ENCODE results near the gene TMBIM4. TPM values are rescaled to one million over a fixed set of nuclear protein-coding genes. Genes with fewer than 3 reads are reported as not detected.

The TMBIM4 gene
- total RNA-seq, 1 experiment from 2014 or later, result 60.3 TPM

DNA sequence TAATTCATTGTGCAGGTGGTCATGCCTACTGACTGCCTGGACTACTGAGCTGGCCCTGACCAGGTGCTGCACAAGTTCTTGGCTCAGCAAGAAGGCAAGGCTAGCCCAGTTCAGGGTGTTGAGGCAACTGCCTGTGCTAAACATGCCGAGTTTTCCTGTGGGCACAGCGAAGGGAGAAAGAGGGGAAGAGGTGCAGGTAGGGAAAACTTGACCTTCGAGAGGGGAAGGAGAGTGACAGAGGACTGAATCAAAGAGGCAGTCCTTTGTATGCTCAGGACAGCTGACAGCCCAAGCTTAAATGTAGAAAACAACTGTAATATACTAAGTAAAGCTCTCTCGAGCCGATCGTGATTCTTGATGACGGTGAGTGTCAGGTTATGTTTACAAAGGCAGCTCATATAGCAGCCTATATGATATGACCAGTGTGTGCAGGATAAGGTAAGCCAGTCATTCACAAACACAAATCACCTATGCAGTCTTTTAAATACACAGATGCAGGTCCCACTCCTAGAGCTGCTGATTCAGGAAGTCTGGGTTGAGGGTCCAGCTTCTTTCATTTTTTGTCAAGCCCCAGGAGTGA, 21.8 kb upstream of the TMBIM4 start:
- no TSS peak for BruUV-seq (replicated peaks)
- H3K27me3 Mint-ChIP-seq (ENCODE audit: insufficient read depth, unreplicated experiment), result peaks cover 7% of the 10 kb centered on the region
- no peaks in the 10 kb centered on the region for H3K9me3 ChIP-seq
- TF ChIP-seq, protein P1, sequence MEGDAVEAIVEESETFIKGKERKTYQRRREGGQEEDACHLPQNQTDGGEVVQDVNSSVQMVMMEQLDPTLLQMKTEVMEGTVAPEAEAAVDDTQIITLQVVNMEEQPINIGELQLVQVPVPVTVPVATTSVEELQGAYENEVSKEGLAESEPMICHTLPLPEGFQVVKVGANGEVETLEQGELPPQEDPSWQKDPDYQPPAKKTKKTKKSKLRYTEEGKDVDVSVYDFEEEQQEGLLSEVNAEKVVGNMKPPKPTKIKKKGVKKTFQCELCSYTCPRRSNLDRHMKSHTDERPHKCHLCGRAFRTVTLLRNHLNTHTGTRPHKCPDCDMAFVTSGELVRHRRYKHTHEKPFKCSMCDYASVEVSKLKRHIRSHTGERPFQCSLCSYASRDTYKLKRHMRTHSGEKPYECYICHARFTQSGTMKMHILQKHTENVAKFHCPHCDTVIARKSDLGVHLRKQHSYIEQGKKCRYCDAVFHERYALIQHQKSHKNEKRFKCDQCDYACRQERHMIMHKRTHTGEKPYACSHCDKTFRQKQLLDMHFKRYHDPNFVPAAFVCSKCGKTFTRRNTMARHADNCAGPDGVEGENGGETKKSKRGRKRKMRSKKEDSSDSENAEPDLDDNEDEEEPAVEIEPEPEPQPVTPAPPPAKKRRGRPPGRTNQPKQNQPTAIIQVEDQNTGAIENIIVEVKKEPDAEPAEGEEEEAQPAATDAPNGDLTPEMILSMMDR (IDR thresholded peaks at IDR 0.05; ENCODE audit: insufficient read depth in 1 of 2, low read depth in 1 of 2, low read length in 1 of 2, severe bottlenecking in 1 of 2, unreplicated experiment in 1 of 2), result no peak
- DNase-seq, result no peak
- H3K4me3 Mint-ChIP-seq (ENCODE audit: unreplicated experiment), result no peak overlapping the region
- H3K4me3 ChIP-seq (ENCODE audit: low read depth, low read length), result no peak overlapping the region
- no peaks in the 10 kb centered on the region for H3K4me1 Mint-ChIP-seq (ENCODE audit: low read depth, unreplicated experiment)
- no peak overlapping the region for H3K27ac Mint-ChIP-seq (ENCODE audit: unreplicated experiment)
- ChIA-PET POLR2A (no interaction called here), CTCF (interaction anchor here (0.9 kb wide), 1 partner anchor 22 kb away, joined by 4 read pairs; no protein-coding TSS in a partner anchor)
- H3K36me3 Mint-ChIP-seq (ENCODE audit: insufficient read depth, unreplicated experiment), result no peaks in the 10 kb centered on the region
- H3K4me1 ChIP-seq, result no peaks in the 10 kb centered on the region
- no peaks in the 10 kb centered on the region for H3K27me3 ChIP-seq (replicated peaks; ENCODE audit: control insufficient read depth, insufficient read depth, low read length)
- no peaks in the 10 kb centered on the region for H3K9me3 Mint-ChIP-seq (ENCODE audit: unreplicated experiment)
- H3K36me3 ChIP-seq (ENCODE audit: control insufficient read depth, insufficient read depth, low read length), result no peaks in the 10 kb centered on the region
- intact Hi-C loops (cut with micrococcal nuclease; ENCODE audit: unreplicated experiment), result no loop called here

DNA sequence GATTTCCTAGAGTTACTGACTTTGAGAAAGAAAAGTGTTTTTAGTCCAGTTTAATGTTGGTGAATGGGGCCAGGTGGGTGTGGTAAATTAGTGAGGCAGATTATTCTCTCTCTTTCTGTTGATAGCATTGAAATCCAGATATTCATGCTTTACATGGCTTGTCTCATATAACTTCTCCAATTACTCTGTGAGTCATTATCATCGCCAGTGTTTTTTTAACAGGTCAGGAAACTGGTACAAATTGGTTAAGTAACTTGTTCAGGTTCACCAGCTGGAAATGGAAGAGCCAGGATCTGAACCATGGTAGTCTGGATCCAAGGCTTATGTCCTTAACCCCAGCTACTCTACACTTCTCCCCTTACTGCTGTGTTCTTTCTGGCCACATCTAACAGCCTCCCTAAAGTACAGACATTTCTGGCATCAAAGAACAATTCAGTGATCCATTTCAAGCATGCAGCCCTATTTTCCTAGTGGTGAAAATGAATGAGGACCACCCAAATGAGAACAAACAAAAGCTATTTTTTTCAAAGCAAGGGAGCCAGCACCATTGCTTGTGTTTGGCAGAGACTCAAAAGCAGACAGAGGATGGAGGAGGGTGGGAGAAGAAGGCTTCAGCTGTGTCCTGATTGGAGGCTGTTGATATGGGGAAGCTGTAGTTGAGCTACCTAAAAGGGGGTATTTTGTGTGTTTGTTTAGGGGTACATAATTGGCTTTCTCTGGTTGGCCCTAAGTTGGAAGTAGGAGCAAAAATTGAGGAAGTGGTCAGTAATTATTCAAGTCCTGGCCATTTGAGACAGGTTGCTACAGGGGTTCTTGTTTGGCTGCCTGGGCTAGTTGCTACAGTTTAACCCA, 20.9 kb upstream of the TMBIM4 start:
- ChIA-PET CTCF (interaction anchor here (0.9 kb wide), 1 partner anchor 21 kb away, joined by 4 read pairs; no protein-coding TSS in a partner anchor), POLR2A (no interaction called here)
- Histone ChIP-seq H3K36me3 (ENCODE audit: control insufficient read depth, insufficient read depth, low read length) (no peaks in the 10 kb centered on the region), H3K27me3 (replicated peaks; ENCODE audit: control insufficient read depth, insufficient read depth, low read length) (no peaks in the 10 kb centered on the region), H3K4me3 (ENCODE audit: low read depth, low read length) (no peak overlapping the region), H3K9me3 (no peaks in the 10 kb centered on the region), H3K4me1 (no peaks in the 10 kb centered on the region)
- Mint-ChIP-seq H3K9me3 (ENCODE audit: unreplicated experiment) (no peaks in the 10 kb centered on the region), H3K27ac (ENCODE audit: unreplicated experiment) (no peak overlapping the region), H3K27me3 (ENCODE audit: insufficient read depth, unreplicated experiment) (peaks cover 7% of the 10 kb centered on the region), H3K36me3 (ENCODE audit: insufficient read depth, unreplicated experiment) (no peaks in the 10 kb centered on the region), H3K4me3 (ENCODE audit: unreplicated experiment) (no peak overlapping the region), H3K4me1 (ENCODE audit: low read depth, unreplicated experiment) (no peaks in the 10 kb centered on the region)
- TF ChIP-seq, protein P1 (IDR thresholded peaks at IDR 0.05; ENCODE audit: insufficient read depth in 1 of 2, low read depth in 1 of 2, low read length in 1 of 2, severe bottlenecking in 1 of 2, unreplicated experiment in 1 of 2), result no peak
- intact Hi-C loops (cut with micrococcal nuclease; ENCODE audit: unreplicated experiment), result no loop called here
- no peak for DNase-seq
- no TSS peak for BruUV-seq (replicated peaks)

DNA sequence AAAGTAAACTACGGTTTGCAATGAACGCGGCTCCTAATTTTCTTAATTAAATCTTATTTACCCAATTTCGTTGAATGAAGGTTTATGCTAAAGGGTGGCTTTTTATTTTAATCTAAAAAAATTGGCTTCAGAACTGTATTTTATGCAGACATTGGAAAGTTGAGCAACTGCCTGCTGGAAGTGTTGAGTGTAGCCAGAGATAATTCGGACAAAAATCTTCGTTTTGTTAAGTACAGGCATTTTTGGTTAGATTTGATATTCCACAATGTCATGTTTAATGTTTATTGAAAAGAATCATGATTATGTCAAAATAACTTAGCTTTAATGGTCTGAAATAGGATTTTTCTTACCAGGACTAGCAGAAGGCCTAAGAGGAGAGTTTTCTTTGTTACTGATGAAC, 20.1 kb upstream of the TMBIM4 start:
- H3K27me3 ChIP-seq (replicated peaks; ENCODE audit: control insufficient read depth, insufficient read depth, low read length), result no peaks in the 10 kb centered on the region
- Mint-ChIP-seq H3K27ac (ENCODE audit: unreplicated experiment) (no peak overlapping the region), H3K9me3 (ENCODE audit: unreplicated experiment) (peaks cover 2% of the 10 kb centered on the region), H3K36me3 (ENCODE audit: insufficient read depth, unreplicated experiment) (no peaks in the 10 kb centered on the region), H3K4me3 (ENCODE audit: unreplicated experiment) (no peak overlapping the region), H3K27me3 (ENCODE audit: insufficient read depth, unreplicated experiment) (peaks cover 4% of the 10 kb centered on the region), H3K4me1 (ENCODE audit: low read depth, unreplicated experiment) (no peaks in the 10 kb centered on the region)
- DNase-seq, result no peak
- H3K4me1 ChIP-seq, result no peaks in the 10 kb centered on the region
- intact Hi-C loops (cut with micrococcal nuclease; ENCODE audit: unreplicated experiment), result no loop called here
- TF ChIP-seq, protein P1 (IDR thresholded peaks at IDR 0.05; ENCODE audit: insufficient read depth in 1 of 2, low read depth in 1 of 2, low read length in 1 of 2, severe bottlenecking in 1 of 2, unreplicated experiment in 1 of 2), result no peak
- ChIA-PET CTCF (no interaction called here), POLR2A (no interaction called here)
- no peak overlapping the region for H3K4me3 ChIP-seq (ENCODE audit: low read depth, low read length)
- BruUV-seq (replicated peaks), result no TSS peak
- H3K9me3 ChIP-seq, result no peaks in the 10 kb centered on the region
- no peaks in the 10 kb centered on the region for H3K36me3 ChIP-seq (ENCODE audit: control insufficient read depth, insufficient read depth, low read length)

Measured in Caco-2 (cell line).